GM18873 (cell line): ENCODE data around the gene ENGASE.

Experiments used
- ATAC-seq: cut with Tn5 transposase; IDR thresholded peaks from one replicate; pipeline ENCODE4 v1.9.1; 2021; ENCODE audit warnings: mild to moderate bottlenecking, moderate library complexity, moderate number of reproducible peaks; ENCODE audit not compliant: unreplicated experiment, low FRiP score

ENGASE gene

GRCh38 chr17:79090443-79091225 lies 16.0 kb downstream of the ENGASE start:
- no peak for ATAC-seq

DNA sequence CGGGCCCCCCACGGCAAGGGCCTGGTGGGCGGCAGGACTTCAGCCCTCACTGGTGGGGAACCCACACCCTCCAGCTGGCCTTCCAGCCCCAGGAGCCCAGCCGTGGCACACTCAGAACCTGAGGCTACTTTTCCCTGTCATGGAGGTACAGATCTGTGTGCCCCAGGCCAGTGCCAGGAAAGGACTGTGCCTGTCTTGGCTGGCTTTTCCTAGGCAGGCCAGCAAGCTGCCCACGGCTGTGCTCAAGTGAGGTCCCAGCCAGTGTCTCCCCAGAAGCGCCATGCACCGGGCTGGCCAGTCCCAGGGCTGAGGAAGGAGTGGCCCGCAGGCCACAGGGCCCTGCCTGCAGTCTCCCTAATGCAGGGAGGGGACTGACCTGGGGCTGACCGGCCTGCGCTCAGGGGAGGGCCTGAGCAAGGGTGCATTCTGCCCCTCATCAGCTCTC lies 16.6 kb downstream of the ENGASE start:
- ATAC-seq, result no peak

GRCh38 chr17:79092567-79092966 lies 17.9 kb downstream of the ENGASE start:
- no peak for ATAC-seq

- no peak for ATAC-seq
Observed at GRCh38 chr17:79093270-79093669, 18.6 kb downstream of the ENGASE start.

- ATAC-seq, result no peak
Observed at GRCh38 chr17:79094261-79094660, 19.6 kb downstream of the ENGASE start.

GRCh38 chr17:79095345-79096055 lies 20.9 kb downstream of the ENGASE start:
- no peak for ATAC-seq

DNA sequence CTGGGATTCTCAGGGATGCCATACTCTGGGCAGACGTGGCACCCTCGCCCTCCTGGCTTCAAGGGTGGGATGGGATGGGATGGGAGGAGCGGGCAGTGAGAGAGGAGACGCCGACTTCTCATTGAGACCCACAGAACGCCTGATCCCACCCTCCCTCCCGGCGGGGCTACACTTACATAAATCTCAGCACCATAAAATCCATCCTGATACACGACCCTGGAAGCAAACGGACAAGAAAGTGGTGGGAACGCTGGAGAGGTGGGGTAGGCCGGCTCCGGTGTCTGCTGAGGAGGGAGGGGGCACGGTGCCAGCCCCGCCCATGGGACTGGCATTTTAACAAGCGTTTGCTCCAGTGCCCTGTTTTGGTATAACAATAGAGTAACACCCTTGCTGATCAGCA lies 21.9 kb downstream of the ENGASE start:
- no peak for ATAC-seq

DNA sequence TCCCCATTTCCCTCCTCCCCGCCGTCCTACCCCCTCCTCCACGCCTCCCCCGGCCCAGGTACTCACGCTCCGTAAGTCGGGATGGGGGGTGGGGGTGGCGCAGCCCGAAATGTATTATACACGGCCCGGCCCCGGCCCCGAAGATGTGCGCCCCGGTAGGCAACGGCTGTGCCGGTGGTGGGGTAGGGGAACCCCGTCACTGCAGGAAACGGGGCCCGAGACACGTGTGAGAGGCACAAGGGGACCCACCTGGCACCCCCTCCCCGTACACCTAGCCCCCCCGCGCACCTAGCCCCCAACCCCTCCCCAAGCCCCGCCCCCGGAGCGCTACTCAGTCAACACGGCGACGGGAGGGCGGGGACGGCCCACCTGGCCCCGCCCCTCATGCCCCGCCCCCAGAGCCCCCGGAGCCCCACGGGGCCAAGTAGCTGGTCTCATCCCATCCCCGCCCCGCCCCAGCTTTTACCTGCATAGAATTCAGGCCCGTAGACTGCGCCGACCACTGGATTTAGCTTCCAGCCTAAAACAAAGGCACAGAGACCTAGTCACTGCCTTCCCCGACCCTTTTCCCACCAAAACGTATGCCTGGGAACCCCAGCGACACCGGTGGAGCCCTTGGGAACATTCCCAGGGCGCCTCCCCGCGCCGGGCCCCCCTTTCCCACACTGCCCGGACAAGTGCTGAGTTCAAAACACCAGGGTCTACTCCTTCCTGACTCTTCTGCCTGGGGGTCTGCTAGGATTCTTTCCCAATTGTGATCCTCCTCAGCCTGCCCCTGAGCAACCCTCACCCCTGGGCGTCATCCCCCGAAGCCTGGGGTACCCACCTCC lies 22.8 kb downstream of the ENGASE start:
- ATAC-seq, result no peak

DNA sequence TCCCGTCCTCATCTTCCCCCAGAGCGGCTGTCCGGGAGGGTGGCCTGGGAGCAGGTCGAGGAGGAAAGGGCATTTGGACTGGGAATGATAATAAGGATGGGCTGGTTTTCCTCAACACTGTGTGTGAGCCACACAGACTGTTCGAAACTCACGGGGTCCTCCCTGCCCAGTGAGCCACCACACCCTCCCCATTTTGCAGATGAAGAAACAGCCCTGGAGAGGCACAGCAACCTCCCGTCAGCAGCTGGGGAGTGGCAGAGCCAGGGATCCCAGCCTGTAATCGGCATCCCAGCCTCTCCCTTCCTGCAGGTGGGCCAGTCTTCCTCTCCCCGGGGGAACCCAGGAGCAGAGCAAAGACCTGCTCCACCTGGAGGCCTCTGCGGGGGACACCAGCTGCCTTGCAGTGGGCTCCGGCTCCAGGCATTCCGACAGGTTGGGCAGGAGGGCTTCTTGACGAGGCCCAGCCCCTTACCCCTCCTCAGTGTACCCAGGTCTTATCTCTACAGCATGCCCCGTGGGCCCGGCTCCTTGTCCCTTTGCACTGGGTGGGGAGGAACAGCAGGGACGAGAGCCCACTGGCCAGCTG lies 23.8 kb downstream of the ENGASE start:
- ATAC-seq, result no peak

GRCh38 chr17:79100405-79100804 lies 25.8 kb downstream of the ENGASE start:
- ATAC-seq, result no peak

- no peak for ATAC-seq
Observed at GRCh38 chr17:79101111-79101673, 26.6 kb downstream of the ENGASE start.

GRCh38 chr17:79102214-79102613 lies 27.6 kb downstream of the ENGASE start:
- no peak for ATAC-seq

DNA sequence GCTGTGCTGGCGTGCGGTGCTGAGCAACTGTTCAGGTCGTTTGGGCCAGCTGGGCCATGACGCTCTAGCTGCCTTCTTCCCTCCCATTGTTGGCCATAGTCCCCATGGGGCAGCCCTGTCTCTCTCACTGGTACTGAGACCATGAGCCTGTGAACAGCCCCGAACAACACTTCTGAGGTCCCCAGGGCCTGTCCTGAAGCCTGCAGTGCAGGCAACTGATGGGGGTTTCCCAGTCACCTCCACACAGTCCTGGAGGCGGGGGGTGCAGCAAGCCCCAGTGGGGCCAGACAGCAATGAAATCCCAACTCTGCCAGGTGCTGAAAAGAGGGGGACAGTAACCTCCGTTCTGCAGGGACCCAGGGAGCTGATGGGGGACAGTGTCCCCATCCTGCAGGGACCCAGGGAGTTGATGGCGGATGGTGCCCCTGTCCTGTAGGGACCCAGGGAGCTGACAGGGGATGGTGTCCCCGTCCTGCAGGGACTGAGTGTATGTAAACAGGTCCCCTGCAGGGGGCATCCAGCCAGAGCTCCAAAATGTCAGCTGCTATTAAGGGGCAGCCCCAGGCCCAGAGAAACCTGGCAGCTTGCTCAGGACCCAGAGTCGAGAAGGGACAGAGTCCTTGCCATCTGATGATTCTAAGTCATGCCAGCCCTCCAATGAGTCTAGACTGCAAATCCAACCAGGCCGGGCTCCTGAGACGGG lies 30.4 kb downstream of the ENGASE start:
- ATAC-seq, result no peak

GRCh38 chr17:79105937-79106336 lies 31.3 kb downstream of the ENGASE start:
- ATAC-seq, result no peak

DNA sequence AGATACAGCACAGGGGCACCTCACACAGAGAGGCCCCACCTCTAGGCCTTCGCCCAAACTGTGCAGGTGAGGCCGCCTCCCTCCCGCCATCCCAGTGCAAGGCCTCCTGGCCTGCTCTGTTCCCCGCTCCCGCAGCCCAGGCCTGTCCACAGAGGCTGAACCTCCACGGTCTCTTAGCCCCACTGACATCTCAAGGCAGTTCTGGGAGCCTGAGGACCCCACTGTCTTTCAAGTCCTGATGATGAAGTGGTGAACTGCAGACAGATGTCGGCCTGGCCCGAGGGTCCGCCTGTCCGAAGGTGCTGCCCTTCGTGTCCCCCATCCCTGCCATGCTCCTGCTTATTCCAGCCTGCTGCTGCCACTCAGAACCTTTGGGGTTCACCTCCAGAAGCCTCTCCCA lies 32.3 kb downstream of the ENGASE start:
- no peak for ATAC-seq

DNA sequence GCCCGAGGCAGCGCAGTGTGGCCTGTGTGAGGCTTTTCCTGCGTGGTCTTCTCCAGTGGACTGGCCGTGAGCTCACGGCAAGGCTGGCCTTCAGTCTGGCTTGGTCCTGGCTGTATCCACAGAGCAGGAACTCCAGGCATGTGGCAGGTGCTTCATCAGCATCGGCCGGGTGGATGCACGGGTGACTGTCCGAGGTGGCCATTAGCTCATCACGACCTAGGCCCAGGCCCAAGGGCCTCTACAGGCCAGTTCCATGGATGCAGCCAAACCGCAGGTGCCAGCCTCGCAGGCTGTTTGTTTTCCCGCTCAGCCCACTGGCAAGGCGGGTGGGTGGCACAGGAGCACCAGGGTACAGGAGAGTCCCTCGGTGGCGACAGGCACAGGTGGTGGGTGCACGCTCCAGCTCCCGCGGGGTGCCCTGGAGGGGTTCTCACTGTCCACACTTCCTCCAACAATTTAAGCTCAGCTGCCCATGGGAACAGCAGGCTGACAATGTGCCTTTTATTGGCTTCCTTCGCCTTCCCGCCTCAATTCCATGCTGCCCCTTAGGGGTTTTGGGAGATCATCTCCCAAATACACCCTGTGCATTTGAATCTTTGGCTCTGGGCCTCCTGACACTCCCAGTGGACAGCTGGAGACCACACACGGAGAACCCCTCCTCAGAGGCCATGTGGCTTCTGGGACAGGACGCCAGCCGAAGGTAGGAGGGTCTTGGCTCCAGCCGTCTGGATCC lies 33.0 kb downstream of the ENGASE start:
- no peak for ATAC-seq

DNA sequence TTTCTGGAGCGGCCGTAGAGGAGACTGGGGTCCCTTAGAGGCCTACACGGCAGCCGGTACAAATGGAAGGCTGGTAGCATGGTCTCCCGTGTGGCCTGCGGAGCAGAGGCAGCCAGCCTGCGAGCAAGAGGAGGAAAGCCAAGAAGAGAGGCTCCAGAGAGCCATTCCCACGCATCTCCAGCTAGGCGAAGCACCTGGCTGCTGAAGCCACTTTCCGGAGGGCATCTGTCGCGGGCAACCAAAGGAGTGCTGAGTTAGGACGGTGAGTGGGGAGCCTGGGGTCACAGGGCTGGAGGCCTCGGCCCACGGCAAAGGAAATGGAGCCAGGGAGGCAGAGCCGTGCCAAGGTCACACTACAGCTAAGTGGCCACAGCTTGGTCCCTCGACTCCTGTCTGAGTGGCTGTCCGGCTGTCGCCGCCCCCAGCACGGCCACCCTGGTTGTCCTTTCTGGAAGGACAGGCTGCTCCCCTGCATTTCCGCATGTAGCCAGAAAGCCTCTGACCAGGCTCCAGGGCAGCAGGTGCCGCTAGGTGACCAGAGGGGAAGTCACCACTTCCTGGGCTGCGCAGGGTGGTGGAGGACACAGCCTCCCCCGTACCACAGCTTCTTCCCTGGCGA lies 33.7 kb downstream of the ENGASE start:
- ATAC-seq, result no peak

- ATAC-seq, result no peak
Observed at GRCh38 chr17:79108870-79109269, 34.2 kb downstream of the ENGASE start.

DNA sequence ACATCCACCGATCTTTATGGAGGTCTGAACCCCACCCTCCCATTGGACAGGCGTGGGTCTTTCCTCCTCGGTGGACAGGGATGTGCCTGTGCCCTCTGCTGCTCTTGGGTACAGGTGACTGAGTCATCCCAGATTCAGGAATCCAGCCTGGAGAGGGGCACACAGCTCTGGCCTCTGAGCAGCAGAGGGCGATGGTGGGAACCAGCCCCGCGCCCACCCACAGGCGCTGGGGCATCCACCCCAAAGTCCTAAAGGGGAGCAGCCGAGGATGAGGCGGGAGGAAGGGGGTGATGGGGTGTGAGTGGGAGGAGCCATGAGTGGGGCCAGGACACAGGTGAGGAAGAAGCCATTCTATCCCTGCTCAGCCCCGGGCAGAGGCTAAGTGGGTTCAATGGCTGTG lies 35.0 kb downstream of the ENGASE start:
- ATAC-seq, result no peak
